ENCODE measurements around the gene NKD1. TPM values are rescaled to one million over a fixed set of nuclear protein-coding genes. Genes with fewer than 3 reads are reported as not detected.
A peak's percentile ranks its signal among the peaks of the same experiment; 100 is the strongest.

Gene NKD1
- total RNA-seq, 1 donor from 2014 or later = under 0.01 TPM

GRCh38 chr16:50600582-50601283, 52.5 kb downstream of the NKD1 start:
- H3K4me3 ChIP-seq (ENCODE audit: low read depth, low read length) = no peak overlapping the region
- TF ChIP-seq CTCF (IDR thresholded peaks at IDR 0.05; ENCODE audit: insufficient read depth, low read length, severe bottlenecking) = no peak
- H3K27me3 ChIP-seq (ENCODE audit: control insufficient read depth, insufficient read depth, low read length) = no peaks in the 10 kb centered on the region
- no peaks in the 10 kb centered on the region for H3K36me3 ChIP-seq (ENCODE audit: control insufficient read depth, insufficient read depth, low read length)
- FAIRE-seq (no peak), DNase-seq (ENCODE audit: low read depth) (no peak)

- no peak overlapping the region for H3K4me3 ChIP-seq (ENCODE audit: low read depth, low read length)
- DNase-seq (ENCODE audit: low read depth) (no peak), FAIRE-seq (peak; percentile 87)
- H3K27me3 ChIP-seq (ENCODE audit: control insufficient read depth, insufficient read depth, low read length) = no peaks in the 10 kb centered on the region
- no peak for TF ChIP-seq CTCF (IDR thresholded peaks at IDR 0.05; ENCODE audit: insufficient read depth, low read length, severe bottlenecking)
- H3K36me3 ChIP-seq (ENCODE audit: control insufficient read depth, insufficient read depth, low read length) = no peaks in the 10 kb centered on the region
These were observed 53.1 kb downstream of the NKD1 start for GRCh38 chr16:50601341-50601740.

- FAIRE-seq (no peak), DNase-seq (ENCODE audit: low read depth) (no peak)
- Histone ChIP-seq H3K36me3 (ENCODE audit: control insufficient read depth, insufficient read depth, low read length) (no peaks in the 10 kb centered on the region), H3K4me3 (ENCODE audit: low read depth, low read length) (no peak overlapping the region), H3K27me3 (ENCODE audit: control insufficient read depth, insufficient read depth, low read length) (no peaks in the 10 kb centered on the region)
- TF ChIP-seq CTCF (IDR thresholded peaks at IDR 0.05; ENCODE audit: insufficient read depth, low read length, severe bottlenecking) = no peak
These were observed 53.9 kb downstream of the NKD1 start for GRCh38 chr16:50602126-50602525.

GRCh38 chr16:50602531-50603205, 54.5 kb downstream of the NKD1 start:
- Histone ChIP-seq H3K36me3 (ENCODE audit: control insufficient read depth, insufficient read depth, low read length) (no peaks in the 10 kb centered on the region), H3K27me3 (ENCODE audit: control insufficient read depth, insufficient read depth, low read length) (no peaks in the 10 kb centered on the region), H3K4me3 (ENCODE audit: low read depth, low read length) (no peak overlapping the region)
- DNase-seq (ENCODE audit: low read depth) = peak; percentile 44
- no peak for TF ChIP-seq CTCF (IDR thresholded peaks at IDR 0.05; ENCODE audit: insufficient read depth, low read length, severe bottlenecking)
- no peak for FAIRE-seq

- DNase-seq (ENCODE audit: low read depth) (no peak), FAIRE-seq (no peak)
- no peak overlapping the region for H3K4me3 ChIP-seq (ENCODE audit: low read depth, low read length)
- H3K27me3 ChIP-seq (ENCODE audit: control insufficient read depth, insufficient read depth, low read length) = no peaks in the 10 kb centered on the region
- H3K36me3 ChIP-seq (ENCODE audit: control insufficient read depth, insufficient read depth, low read length) = no peaks in the 10 kb centered on the region
- TF ChIP-seq CTCF (IDR thresholded peaks at IDR 0.05; ENCODE audit: insufficient read depth, low read length, severe bottlenecking) = no peak
These were observed 55.2 kb downstream of the NKD1 start for GRCh38 chr16:50603206-50604064.

Measured in bronchial epithelial cell (primary cell).